Endothelial cell of umbilical vein (primary cell): Measurements from ENCODE around the gene CCND3. TPM values are rescaled to one million over a fixed set of nuclear protein-coding genes. Genes with fewer than 3 reads are reported as not detected.

ENCODE experiments used
- BruUV-seq: library from RNA; stranded (reverse); fragments of 400-500 nt; replicated peaks from 2 replicates; lab custom pipeline; 2021; lab: Mats Ljungman, UMichigan
- CTCF ChIA-PET: fragments of 300-600, 350-600 bp; sonication (Branson Sonifier 250); formaldehyde crosslinking; loops from one replicate; lab custom pipeline; 2021; ENCODE audit warnings: antibody characterized with exemption, inconsistent platforms; lab: Charles Lee
- POLR2A ChIA-PET: fragments of 300-600, 350-600 bp; sonication (Branson Sonifier 250); formaldehyde crosslinking; loops from one replicate; lab custom pipeline; 2021; ENCODE audit warnings: antibody characterized with exemption, inconsistent platforms; lab: Charles Lee
- DNase-seq: peaks from one replicate; pipeline ENCODE4 v3.0.0-alpha.2; 2011; ENCODE audit warnings: low read depth, low spot score
- FAIRE-seq: peaks from 2 replicates; lab custom pipeline; 2011; peaks lifted over from hg19 to GRCh38; lab: Jason Lieb, UNC
- H2AFZ ChIP-seq: 2 replicates; pipeline ENCODE4 v1.6.0; 2012; ENCODE audit warnings: low read depth, low read length, control low read depth, inconsistent platforms
- H3K27ac ChIP-seq: 2 replicates; pipeline ENCODE4 v1.5.1; 2011; ENCODE audit warnings: low read depth, mild to moderate bottlenecking, control low read depth, low read length, moderate library complexity; ENCODE audit not compliant: insufficient read depth
- H3K27me3 ChIP-seq, 2 experiments: 2 replicates each; pipeline versions ENCODE4 v1.6.0 to v1.6.1; 2011; ENCODE audit warnings: low read length in 2 of 2, mixed read lengths in 1 of 2; ENCODE audit not compliant: control insufficient read depth in 2 of 2, insufficient read depth in 2 of 2
- H3K36me3 ChIP-seq, 2 experiments: 2 replicates in 1 of 2; 3 replicates in 1 of 2; pipeline ENCODE4 v1.5.1; 2011; ENCODE audit warnings: low read length in 2 of 2, mild to moderate bottlenecking in 1 of 2, moderate library complexity in 1 of 2; ENCODE audit not compliant: control insufficient read depth in 2 of 2, insufficient read depth in 2 of 2; ENCODE audit errors: extremely low read depth in 1 of 2
- H3K4me1 ChIP-seq: 3 replicates; pipeline ENCODE4 v1.5.1; 2011; ENCODE audit warnings: mild to moderate bottlenecking, low read length; ENCODE audit not compliant: control insufficient read depth, insufficient read depth; ENCODE audit errors: extremely low read depth
- H3K4me2 ChIP-seq: 2 replicates; pipeline ENCODE4 v1.6.1; 2011; ENCODE audit warnings: low read length, control low read depth, mixed read lengths; ENCODE audit not compliant: insufficient read depth
- H3K4me3 ChIP-seq, 3 experiments: fragments of 200-600 bp in 1 of 3; sonication (generic), shearing (Covaris generic) in 1 of 3; replicated peaks in 1 of 3; 2 replicates each; pipeline ENCODE4 v1.5.1; 2011 to 2016; ENCODE audit warnings: control low read depth in 3 of 3, low read length in 3 of 3, mild to moderate bottlenecking in 2 of 3, inconsistent platforms in 1 of 3, low read depth in 1 of 3, moderate library complexity in 1 of 3; ENCODE audit not compliant: insufficient read depth in 1 of 3
- H3K79me2 ChIP-seq: 2 replicates; pipeline ENCODE4 v1.6.0; 2012; ENCODE audit warnings: low read length, inconsistent platforms; ENCODE audit not compliant: control insufficient read depth, insufficient read depth
- H3K9ac ChIP-seq: replicated peaks from 2 replicates; pipeline ENCODE3; 2011; ENCODE audit warnings: low read length, control low read depth; ENCODE audit not compliant: insufficient read depth; ENCODE audit errors: extremely low read depth
- H3K9me1 ChIP-seq: replicated peaks from 3 replicates; pipeline ENCODE4 v1.6.0; 2011; ENCODE audit warnings: mild to moderate bottlenecking, low read length; ENCODE audit not compliant: control insufficient read depth, insufficient read depth; ENCODE audit errors: extremely low read depth
- H3K9me3 ChIP-seq: replicated peaks from 2 replicates; pipeline ENCODE4 v1.5.1; 2012; ENCODE audit warnings: low read length, inconsistent platforms; ENCODE audit not compliant: control insufficient read depth, insufficient read depth
- H4K20me1 ChIP-seq: replicated peaks from 2 replicates; pipeline ENCODE3; 2011; ENCODE audit warnings: mild to moderate bottlenecking, low read length; ENCODE audit not compliant: control insufficient read depth, insufficient read depth; ENCODE audit errors: extremely low read depth
- CTCF ChIP-seq, 2 donors: IDR thresholded peaks; 1 replicate in 1 of 2; 2 replicates in 1 of 2; pipeline ENCODE4 v1.5.1; 2011; ENCODE audit warnings: low read length in 2 of 2, mild to moderate bottlenecking in 2 of 2, moderate library complexity in 2 of 2, control low read depth in 1 of 2, inconsistent platforms in 1 of 2, low read depth in 1 of 2; ENCODE audit not compliant: insufficient read depth in 1 of 2; ENCODE audit errors: extremely low read depth in 1 of 2
- EZH2 ChIP-seq: IDR thresholded peaks from 2 replicates; pipeline ENCODE4 v1.6.1; 2012; ENCODE audit warnings: borderline replicate concordance, low read depth, mild to moderate bottlenecking, moderate library complexity, low read length, inconsistent platforms; ENCODE audit not compliant: severe bottlenecking
- FOS ChIP-seq: IDR thresholded peaks from 2 replicates; pipeline ENCODE4 v1.6.1; 2011; ENCODE audit warnings: mild to moderate bottlenecking, low read length, moderate library complexity, borderline replicate concordance; ENCODE audit not compliant: insufficient read depth
- GATA2 ChIP-seq: IDR thresholded peaks from 2 replicates; pipeline ENCODE4 v1.7.0; 2011; ENCODE audit warnings: low read depth, mild to moderate bottlenecking, moderate library complexity, mixed read lengths, low read length; ENCODE audit not compliant: insufficient read length, insufficient read depth
- JUN ChIP-seq: IDR thresholded peaks from 2 replicates; pipeline ENCODE4 v1.6.1; 2011; ENCODE audit warnings: borderline replicate concordance, low read depth; ENCODE audit not compliant: insufficient read length, insufficient read depth
- MAX ChIP-seq: IDR thresholded peaks from 2 replicates; pipeline ENCODE4 v1.6.1; 2011; ENCODE audit not compliant: insufficient read depth, insufficient read length
- MYC ChIP-seq: IDR thresholded peaks from one replicate; pipeline ENCODE4 v1.6.1; 2011; ENCODE audit warnings: mild to moderate bottlenecking, low read depth, low read length
- POLR2A ChIP-seq: IDR thresholded peaks from 2 replicates; pipeline ENCODE4 v1.6.1; 2012; ENCODE audit warnings: low read depth, mild to moderate bottlenecking, control low read depth, low read length
- POLR2AphosphoS5 ChIP-seq: IDR thresholded peaks from 2 replicates; pipeline ENCODE4 v1.6.1; 2012; ENCODE audit warnings: low read depth, mild to moderate bottlenecking, control low read depth, low read length, moderate library complexity; ENCODE audit not compliant: insufficient read depth
- dilution Hi-C: fragments of 300-500 bp; cut with MboI; formaldehyde crosslinking; loops from one replicate; pipeline ENCODE4 v1.15.0; 2019; ENCODE audit warnings: low sequenced_read_pairs; ENCODE audit not compliant: extremely low pct_ligation_motif_present
- intact Hi-C: fragments of 100-400 bp; cut with micrococcal nuclease; formaldehyde crosslinking; loops from one replicate; pipeline ENCODE4 v1.10.0; 2022
- polyA plus RNA-seq, 4 experiments: library from polyadenylated mRNA; depleted of rRNA in 3 of 4; stranded (reverse) in 3 of 4; unstranded in 1 of 4; fragments of >200 nt; gene quantifications; 2 replicates each; pipeline versions ENCODE4 v1.2.1 to v1.2.3, GENCODE V29; 2011 to 2012; ENCODE audit warnings: missing spikeins in 1 of 4
- total RNA-seq: library from RNA; stranded (reverse); gene quantifications from 2 replicates; pipeline ENCODE4 v1.2.3, GENCODE V29; 2021

CCND3 gene
- total and polyA plus RNA-seq, 2 donors (not counting 3 experiments of a cell fraction or from before 2014, with no cell fraction given): 87.5 to 98.7 TPM

DNA sequence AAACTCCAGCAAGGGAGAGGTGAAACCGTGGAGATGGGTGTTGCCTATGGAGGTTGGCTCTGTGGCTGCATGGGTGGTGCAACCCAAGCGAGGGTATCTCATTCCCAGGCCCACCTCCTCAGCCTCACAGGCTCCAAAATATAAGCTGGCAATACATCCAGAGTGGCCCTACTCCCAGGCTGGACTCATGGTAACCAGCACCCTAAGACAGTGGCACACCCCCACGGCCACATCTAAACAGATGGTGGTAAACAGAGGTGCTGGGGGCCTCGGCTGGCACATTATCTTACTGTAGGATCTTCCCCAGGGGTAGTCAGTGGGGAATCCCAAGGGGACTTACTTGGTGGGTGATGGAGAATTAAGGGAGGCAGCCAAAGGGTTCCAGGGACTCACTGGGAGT, 33.7 kb upstream of the CCND3 start:
- peaks cover 4% of the 10 kb centered on the region for H3K4me1 ChIP-seq
- H3K9ac ChIP-seq: no peak overlapping the region
- no peaks in the 10 kb centered on the region for H3K9me3 ChIP-seq
- no peaks in the 10 kb centered on the region for H4K20me1 ChIP-seq
- no TSS peak for BruUV-seq
- intact Hi-C loops: no loop called here
- H3K36me3 ChIP-seq: no peaks in the 10 kb centered on the region
- no peak overlapping the region for H3K27ac ChIP-seq
- FAIRE-seq (no peak), DNase-seq (no peak)
- no peaks in the 10 kb centered on the region for H3K27me3 ChIP-seq
- ChIA-PET CTCF (no interaction called here), POLR2A (no interaction called here)
- H3K4me2 ChIP-seq: no peak overlapping the region
- no peaks in the 10 kb centered on the region for H3K9me1 ChIP-seq
- dilution Hi-C loops: no loop called here
- H2AFZ ChIP-seq: no peak overlapping the region
- no peaks in the 10 kb centered on the region for H3K79me2 ChIP-seq
- no peak for TF ChIP-seq FOS
- TF ChIP-seq POLR2A: no peak
- no peak for TF ChIP-seq EZH2
- no peak for TF ChIP-seq CTCF (IDR thresholded peaks at IDR 0.05; ENCODE audit: extremely low read depth in 1 of 2, insufficient read depth in 1 of 2, low read depth in 1 of 2, low read length in 2 of 2)
- TF ChIP-seq MAX: no peak
- TF ChIP-seq MYC: no peak
- no peak overlapping the region for H3K4me3 ChIP-seq

- CTCF ChIA-PET: no interaction called here
- no peaks in the 10 kb centered on the region for H3K9me3 ChIP-seq
- H4K20me1 ChIP-seq: no peaks in the 10 kb centered on the region
- no peaks in the 10 kb centered on the region for H3K36me3 ChIP-seq
- no peak overlapping the region for H2AFZ ChIP-seq
- no peak overlapping the region for H3K4me3 ChIP-seq
- H3K27me3 ChIP-seq: no peaks in the 10 kb centered on the region
- FAIRE-seq: no peak
- no peak for TF ChIP-seq CTCF (IDR thresholded peaks at IDR 0.05; ENCODE audit: extremely low read depth in 1 of 2, insufficient read depth in 1 of 2, low read depth in 1 of 2, low read length in 2 of 2)
- no peak for TF ChIP-seq FOS
- TF ChIP-seq MYC: no peak
- TF ChIP-seq JUN: no peak
- no peak for TF ChIP-seq POLR2AphosphoS5
- no peak for TF ChIP-seq GATA2
- peaks cover 7% of the 10 kb centered on the region for H3K4me1 ChIP-seq
- H3K4me2 ChIP-seq: no peak overlapping the region
- no peak overlapping the region for H3K27ac ChIP-seq
- BruUV-seq: no TSS peak
- no peak overlapping the region for H3K9ac ChIP-seq
- POLR2A ChIA-PET: no interaction called here
- intact Hi-C loops: no loop called here
- no peaks in the 10 kb centered on the region for H3K79me2 ChIP-seq
- no peaks in the 10 kb centered on the region for H3K9me1 ChIP-seq
- dilution Hi-C loops: no loop called here
- no peak for DNase-seq
Measured at GRCh38 chr6:41974281-41974825, 32.7 kb upstream of the CCND3 start.
